ENCODE data around the gene CRB2.
"Not testable (repeated sequence)": the region's sequence is repeated elsewhere in the genome, so short reads cannot be mapped to it uniquely, and the experiment has no call there.

The CRB2 gene

DNA sequence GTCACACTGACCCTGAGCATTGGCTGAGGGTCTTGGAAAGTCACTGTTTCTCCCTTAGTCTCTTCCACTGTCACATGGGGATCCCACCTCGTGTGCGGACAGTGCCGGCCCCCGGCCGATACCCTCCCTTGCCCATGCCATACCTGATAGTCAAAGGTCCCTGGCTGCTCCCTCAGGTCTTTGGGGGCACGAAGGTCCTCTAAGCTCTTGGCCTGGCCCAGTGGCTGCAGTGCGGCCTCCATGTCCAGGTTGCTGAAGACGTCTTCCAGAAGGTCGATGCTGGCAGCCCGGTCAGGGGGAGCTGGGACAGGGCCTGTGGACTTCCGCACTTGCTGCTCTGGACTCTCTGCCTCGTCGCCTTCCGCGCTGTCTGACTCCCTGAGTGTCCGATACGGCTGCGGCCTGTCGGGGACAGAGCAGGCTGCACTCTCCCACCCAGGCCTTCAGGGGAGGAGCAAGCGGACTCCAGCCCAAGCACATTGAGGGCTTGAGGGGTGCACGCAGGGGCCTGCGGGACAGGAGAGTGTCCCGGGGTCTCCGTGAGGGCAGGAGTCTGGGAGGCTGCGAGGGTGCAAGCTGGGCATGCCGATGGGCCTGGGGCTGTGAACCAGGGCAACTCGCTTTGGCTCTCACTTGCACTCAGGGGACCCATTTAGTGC lies 27.6 kb downstream of the CRB2 start:
- DNase-seq, result no peak

DNA sequence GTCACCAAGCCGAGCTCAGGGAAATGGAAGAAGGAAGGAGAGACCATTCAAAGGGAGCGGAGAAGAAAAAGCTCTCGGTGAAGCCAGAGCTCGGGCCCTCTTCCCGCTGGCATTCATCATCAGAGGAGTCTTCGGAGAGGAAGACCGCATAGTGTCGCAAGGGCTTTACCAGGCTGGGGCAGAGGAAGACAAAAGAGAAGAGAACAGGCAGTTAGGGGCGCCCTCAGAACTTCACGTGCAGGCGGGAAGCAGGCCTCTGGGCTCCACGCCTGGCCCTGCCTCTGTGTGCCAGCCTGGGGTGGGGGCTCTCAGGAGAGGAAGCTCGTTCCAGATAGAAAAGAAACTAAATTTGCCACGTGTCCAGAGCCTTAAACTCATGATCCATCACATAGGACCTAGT lies 31.7 kb downstream of the CRB2 start:
- DNase-seq, result no peak

DNA sequence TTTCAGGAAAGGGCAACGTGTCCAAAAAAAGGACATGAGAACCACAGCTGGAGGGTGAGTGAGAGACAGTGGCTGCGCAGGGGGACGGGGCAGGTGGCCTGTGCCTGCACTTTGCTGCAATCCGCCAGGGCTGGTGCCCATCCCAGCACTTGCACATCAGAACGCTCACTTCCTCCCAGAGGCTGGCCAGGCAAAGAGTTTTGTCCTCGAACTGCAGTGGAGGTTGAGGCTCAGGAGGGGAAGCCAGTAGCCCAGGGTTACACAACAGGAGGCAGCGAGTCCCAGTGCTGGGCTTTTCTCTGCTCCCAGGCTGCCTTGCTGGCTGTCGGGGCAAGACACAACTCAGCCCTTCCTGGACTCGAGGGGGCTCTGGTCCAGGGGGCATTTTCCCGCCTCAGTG lies 33.1 kb downstream of the CRB2 start:
- DNase-seq, result no peak

GRCh38 chr9:123389698-123390097 lies 33.7 kb downstream of the CRB2 start:
- no peak for DNase-seq

- DNase-seq, result no peak
These were observed 34.5 kb downstream of the CRB2 start for GRCh38 chr9:123390337-123391135.

DNA sequence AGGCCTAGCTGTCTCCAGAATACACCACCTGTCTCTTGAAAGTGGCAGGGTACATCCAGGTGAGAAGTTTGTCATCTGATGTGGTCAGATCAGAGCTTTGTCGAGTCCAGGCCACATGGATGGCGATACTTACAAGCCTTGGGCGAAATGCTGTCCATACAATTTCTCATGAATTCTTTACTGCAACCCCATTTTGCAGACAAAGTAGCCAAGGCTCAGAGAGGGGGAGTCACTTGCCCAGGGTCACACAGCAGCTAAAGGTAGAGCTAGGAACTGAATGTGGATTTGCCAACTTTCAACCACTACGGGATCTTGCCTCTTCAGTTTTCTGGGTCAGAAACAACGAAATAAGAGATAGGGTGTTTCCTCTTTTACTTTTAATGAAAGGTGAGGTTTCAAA lies 35.2 kb downstream of the CRB2 start:
- DNase-seq, result no peak

DNA sequence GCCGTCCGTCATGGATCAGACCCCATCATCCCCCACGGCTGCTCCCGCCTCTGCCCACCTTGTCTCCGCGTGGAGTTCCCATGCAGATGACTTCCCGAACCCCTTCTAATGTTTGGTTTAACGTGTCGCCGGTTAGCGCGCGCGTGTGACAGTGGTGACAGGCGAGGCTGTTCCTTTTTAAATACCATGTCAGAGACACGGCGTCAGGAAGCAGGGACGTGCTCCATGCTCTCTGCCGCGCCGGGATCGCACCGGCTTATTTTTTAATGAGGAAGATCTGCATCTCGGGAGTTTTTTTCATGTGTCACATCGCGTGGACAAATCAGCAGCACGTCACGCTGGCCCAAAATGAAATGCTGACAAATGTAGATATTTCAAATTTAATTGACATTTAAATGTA lies 35.9 kb downstream of the CRB2 start:
- DNase-seq, result no peak

- no peak for DNase-seq
These were observed 36.8 kb downstream of the CRB2 start for GRCh38 chr9:123392802-123393201.

DNA sequence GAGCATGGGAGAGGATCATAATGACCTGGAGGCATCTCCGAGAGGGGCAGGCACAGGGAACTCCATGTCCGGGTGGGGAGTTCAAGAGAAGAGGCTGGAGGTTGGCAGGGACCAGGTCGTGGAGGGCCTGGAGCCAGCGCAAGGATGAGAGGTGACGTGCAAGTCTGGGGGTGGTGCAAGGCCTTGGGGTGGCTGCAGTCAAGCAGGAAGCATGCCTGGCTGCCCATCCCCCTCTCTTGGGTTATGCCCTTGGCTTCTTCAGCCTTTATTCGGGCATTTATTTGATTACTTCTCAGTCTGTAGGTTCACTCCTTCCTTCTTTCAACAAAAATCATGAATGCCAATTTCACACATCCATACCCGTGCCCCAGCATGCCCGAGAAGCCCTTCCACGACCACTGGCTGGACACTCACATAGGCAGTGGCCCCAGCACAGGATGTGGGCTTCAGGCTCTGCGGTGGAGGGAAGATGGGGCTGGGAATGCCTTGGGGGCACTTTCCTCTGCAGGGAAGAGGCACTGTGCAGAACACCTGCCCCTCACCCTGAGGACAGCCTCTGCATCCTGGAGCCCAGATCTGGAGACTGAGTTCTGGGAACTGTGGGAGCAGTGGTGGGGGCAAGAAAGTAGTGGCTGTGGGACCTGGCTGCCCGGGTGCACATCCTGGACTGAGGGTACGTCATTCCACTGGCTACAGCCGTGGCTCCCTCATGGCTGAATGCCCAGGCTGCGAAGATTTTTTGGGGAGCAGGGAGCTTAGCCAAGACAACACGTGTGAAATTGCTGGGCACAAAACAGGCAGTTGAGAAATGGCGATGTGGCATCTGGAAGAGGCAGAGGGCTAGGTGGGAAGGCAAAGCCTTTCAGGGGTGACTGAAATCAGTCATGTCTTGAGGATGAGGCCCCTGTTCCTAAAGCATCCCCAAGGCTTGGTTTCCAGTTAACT lies 38.6 kb downstream of the CRB2 start:
- DNase-seq, result no peak

GRCh38 chr9:123395276-123395688 lies 39.3 kb downstream of the CRB2 start:
- peak; percentile 82 for DNase-seq

DNA sequence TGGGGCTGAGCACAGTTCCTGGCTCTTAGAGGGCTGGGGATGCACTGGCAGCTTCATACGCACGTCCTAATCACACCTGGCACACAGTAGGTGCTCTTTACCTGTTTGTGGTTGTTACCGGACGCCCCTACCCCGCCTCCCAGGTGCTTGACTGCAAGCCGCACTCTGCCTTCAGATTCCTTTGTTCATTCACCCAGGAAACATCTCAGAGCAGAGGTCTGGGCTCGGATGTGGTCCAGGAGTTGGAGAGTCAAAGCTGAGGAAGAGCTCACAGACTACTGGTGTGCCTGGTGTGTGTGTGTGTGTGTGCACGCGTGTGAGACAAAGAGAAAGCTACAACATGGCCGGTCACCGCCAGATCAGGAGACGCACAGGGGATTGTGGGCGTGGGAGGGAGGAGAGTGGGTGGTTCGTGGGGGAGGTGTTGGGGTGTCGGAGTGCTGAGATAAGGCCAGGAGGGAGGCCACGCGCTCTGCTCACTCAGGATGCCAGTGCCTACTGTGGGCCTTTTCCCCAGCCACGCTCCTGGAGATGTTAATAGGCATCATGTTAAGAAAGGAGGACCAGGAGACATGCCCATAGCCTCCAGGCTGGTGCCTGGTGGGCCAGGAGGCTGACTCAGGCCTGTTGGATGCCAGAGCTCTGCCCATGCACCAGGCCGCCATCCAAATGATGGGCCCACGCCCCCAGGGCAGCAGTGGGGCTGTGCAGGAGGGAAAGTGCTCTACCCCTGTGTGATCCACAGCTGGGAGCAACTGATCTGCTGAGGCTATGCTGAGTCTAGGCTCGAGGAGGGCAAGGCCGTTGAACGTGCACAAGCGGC lies 39.9 kb downstream of the CRB2 start:
- no peak for DNase-seq

DNA sequence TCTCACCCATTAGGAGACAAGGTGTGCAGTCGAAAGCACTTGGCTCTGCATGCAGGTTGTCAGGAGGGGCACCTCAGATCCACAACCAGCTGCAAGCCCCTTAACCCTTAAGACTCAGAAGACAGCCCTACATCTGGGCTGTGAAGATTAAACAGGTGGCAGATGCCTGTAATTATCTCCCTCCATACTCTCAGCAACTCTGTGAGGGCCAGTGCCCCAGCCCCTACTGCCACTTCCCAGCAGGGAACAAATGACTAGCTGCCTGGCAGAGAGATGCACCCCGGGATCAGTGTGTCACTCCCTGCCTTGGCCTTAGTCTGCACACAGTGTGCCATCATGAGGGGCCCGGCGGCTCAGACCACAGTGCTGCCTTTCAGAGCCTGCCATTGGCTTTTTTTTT lies 42.0 kb downstream of the CRB2 start:
- no peak for DNase-seq

DNA sequence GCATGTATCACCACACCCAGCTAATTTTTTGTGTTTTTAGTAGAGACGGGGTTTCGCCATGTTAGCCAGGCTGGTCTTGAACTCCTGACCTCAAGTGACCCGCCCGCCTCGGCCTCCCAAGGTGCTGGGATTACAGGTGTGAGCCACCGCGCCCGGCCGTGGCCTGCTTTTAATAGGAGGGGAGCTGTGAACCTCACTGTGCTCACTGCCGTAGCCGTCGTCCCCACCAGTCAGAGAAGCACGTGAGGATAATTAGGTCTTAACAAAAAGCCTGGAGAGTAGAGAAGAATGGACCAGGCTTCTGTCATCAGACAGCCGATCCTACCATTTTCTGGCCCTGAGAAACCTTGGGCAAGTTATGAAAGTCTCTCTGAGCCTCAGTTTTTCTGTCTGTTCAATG lies 42.9 kb downstream of the CRB2 start:
- not testable (repeated sequence) for DNase-seq

DNA sequence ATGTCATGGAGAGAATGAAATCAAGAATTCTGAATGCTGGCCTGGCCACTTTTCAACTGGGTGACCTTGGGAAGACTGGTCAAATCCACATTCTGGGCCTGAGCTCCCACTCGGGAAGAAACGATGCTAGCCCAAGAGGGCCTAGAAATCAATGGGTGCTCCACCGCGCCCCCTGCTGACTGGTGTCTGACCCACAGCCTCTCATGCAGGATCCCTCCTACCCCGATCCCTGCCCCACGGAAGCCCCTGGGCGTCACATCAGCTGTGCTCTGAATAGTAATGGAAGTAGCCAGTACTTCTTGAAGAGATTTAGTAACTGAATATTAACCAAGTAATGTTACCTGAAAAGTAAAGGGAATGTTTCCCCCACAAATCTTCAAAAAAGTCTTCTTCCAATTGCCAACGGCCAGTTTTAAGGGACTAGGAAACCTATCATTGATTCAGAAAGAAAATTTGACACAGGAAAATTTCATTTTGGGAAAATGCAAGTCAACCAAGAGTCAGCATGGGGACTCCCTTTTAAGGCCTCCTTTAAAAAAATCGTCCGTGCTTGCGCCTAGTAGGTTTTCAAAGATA lies 43.9 kb downstream of the CRB2 start:
- no peak for DNase-seq

GRCh38 chr9:123400926-123401503 lies 45.0 kb downstream of the CRB2 start:
- DNase-seq, result no peak

GRCh38 chr9:123401879-123402513 lies 46.0 kb downstream of the CRB2 start:
- no peak for DNase-seq

- DNase-seq, result no peak
These were observed 47.0 kb downstream of the CRB2 start for GRCh38 chr9:123402981-123403509.

DNA sequence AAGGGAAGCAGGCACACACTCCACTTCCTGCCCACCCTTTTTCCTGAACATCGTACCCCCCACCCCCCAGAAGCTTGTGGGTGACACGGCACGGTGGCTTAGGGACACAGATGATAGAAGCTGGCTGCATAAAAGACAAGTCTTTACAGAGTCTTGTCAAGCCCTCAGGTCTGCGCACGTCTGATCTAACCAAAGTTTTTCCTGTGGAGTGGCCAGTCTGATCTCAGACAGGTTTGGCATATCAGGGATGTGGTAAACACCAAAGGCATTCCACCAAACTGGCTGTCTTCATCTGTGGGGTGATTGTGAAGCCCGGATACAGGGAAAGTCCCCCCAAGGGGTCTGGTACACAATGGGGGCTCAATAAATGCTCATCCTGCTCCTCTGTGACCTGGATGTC lies 50.0 kb downstream of the CRB2 start:
- no peak for DNase-seq

GRCh38 chr9:123406691-123407216 lies 50.8 kb downstream of the CRB2 start:
- DNase-seq, result no peak

GRCh38 chr9:123407217-123407851 lies 51.3 kb downstream of the CRB2 start:
- DNase-seq, result no peak
